ENCODE results near the gene NRG3.
A peak's percentile ranks its signal among the peaks of the same experiment; 100 is the strongest.

Gene NRG3

DNA sequence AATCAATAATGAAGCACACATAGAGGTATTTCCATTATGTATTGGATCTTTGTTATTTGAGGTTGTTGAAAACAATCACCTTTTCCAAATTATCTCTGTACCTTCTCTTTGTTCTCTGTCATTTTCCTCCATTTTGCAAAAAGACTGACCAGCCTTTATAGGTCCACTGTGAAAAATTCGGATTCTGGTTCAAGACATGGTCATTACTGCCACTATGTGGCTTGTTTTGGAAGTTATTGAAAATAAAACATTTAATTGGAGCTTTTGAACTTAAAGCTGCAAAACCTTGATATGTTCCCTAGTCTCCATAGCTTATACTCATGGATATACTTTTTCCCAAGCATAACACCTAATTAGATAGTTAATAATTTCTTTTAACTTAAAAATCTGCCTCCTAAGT is 1094.4 kb downstream of the NRG3 start:
- Histone ChIP-seq H3K27me3 (ENCODE audit: insufficient read depth, poor library complexity, severe bottlenecking) (no peaks in the 10 kb centered on the region), H3K27ac (replicated peaks) (no peak overlapping the region), H3K4me3 (replicated peaks; ENCODE audit: insufficient read depth, low read length) (no peak overlapping the region)
- DNase-seq (ENCODE audit: low read depth in 1 of 2, low spot score in 1 of 2): peak in 1 of 2 experiments; percentile 1
- no peak for TF ChIP-seq SPI1 (IDR thresholded peaks at IDR 0.05; ENCODE audit: borderline replicate concordance, low read depth)
- no peak for TF ChIP-seq POLR2AphosphoS5 (IDR thresholded peaks at IDR 0.05; ENCODE audit: low read depth)

DNA sequence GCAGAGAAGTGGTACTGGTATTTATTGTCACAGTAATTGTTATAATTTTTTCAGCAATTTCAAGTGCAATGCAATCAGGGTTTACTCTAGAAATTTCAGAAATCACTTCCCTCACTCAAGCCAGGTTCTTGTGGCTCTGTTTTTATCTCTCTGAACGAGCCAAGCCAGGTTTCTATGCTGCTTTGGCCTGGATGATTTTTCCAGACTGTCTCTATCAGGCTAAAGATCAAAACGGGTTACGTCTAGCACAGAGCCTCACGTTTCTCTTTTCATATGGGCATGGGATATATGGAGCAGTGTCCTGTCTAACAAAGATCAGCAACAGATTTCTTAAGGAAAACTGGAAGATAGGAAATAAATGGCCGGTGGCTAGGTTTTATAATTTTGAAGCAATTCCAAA is 1105.3 kb downstream of the NRG3 start:
- no peaks in the 10 kb centered on the region for H3K27me3 ChIP-seq (ENCODE audit: insufficient read depth, poor library complexity, severe bottlenecking)
- no peak for DNase-seq (ENCODE audit: low read depth in 1 of 2, low spot score in 1 of 2)
- no peak for TF ChIP-seq GABPA (IDR thresholded peaks at IDR 0.05; ENCODE audit: low read depth)
- TF ChIP-seq SPI1 (IDR thresholded peaks at IDR 0.05; ENCODE audit: borderline replicate concordance, low read depth): no peak
- TF ChIP-seq, protein P1, sequence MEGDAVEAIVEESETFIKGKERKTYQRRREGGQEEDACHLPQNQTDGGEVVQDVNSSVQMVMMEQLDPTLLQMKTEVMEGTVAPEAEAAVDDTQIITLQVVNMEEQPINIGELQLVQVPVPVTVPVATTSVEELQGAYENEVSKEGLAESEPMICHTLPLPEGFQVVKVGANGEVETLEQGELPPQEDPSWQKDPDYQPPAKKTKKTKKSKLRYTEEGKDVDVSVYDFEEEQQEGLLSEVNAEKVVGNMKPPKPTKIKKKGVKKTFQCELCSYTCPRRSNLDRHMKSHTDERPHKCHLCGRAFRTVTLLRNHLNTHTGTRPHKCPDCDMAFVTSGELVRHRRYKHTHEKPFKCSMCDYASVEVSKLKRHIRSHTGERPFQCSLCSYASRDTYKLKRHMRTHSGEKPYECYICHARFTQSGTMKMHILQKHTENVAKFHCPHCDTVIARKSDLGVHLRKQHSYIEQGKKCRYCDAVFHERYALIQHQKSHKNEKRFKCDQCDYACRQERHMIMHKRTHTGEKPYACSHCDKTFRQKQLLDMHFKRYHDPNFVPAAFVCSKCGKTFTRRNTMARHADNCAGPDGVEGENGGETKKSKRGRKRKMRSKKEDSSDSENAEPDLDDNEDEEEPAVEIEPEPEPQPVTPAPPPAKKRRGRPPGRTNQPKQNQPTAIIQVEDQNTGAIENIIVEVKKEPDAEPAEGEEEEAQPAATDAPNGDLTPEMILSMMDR (IDR thresholded peaks at IDR 0.05; ENCODE audit: insufficient read depth, low read length): no peak
- TF ChIP-seq, protein P2, sequence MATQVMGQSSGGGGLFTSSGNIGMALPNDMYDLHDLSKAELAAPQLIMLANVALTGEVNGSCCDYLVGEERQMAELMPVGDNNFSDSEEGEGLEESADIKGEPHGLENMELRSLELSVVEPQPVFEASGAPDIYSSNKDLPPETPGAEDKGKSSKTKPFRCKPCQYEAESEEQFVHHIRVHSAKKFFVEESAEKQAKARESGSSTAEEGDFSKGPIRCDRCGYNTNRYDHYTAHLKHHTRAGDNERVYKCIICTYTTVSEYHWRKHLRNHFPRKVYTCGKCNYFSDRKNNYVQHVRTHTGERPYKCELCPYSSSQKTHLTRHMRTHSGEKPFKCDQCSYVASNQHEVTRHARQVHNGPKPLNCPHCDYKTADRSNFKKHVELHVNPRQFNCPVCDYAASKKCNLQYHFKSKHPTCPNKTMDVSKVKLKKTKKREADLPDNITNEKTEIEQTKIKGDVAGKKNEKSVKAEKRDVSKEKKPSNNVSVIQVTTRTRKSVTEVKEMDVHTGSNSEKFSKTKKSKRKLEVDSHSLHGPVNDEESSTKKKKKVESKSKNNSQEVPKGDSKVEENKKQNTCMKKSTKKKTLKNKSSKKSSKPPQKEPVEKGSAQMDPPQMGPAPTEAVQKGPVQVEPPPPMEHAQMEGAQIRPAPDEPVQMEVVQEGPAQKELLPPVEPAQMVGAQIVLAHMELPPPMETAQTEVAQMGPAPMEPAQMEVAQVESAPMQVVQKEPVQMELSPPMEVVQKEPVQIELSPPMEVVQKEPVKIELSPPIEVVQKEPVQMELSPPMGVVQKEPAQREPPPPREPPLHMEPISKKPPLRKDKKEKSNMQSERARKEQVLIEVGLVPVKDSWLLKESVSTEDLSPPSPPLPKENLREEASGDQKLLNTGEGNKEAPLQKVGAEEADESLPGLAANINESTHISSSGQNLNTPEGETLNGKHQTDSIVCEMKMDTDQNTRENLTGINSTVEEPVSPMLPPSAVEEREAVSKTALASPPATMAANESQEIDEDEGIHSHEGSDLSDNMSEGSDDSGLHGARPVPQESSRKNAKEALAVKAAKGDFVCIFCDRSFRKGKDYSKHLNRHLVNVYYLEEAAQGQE (IDR thresholded peaks at IDR 0.05; ENCODE audit: insufficient replicate concordance, low read depth): no peak
- TF ChIP-seq POLR2AphosphoS5 (IDR thresholded peaks at IDR 0.05; ENCODE audit: low read depth): no peak
- H3K27ac ChIP-seq (replicated peaks): no peak overlapping the region
- H3K4me3 ChIP-seq (replicated peaks; ENCODE audit: insufficient read depth, low read length): no peak overlapping the region

DNA sequence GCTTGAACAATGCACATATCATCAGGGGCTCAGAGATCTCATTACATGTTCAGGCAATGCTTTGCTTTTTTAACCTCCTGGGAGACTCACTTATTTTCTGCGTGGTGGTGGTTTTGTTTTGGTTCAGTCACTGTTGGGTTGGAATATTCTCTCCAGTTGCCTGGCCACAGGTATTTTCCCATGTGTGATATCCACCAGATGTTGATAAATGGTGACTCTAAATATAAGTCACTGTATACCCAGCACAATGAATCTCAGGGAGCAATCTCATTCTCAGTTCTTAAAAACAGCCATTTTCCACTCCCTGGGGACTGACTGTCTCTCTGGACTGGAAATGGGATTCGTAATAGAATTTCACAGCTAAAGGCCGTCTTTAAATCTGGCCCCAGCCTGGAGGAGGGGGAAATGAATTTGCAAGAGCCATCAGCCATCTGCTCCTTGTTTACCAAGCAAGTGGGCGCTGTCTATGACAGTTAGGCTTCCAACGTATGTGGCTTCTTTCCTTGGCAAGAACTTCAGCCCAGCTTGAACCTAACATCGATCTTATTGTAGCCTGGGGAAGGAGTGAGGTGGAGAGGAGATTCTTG is 1106.2 kb downstream of the NRG3 start:
- TF ChIP-seq GABPA (IDR thresholded peaks at IDR 0.05; ENCODE audit: low read depth) (no peak), SPI1 (IDR thresholded peaks at IDR 0.05; ENCODE audit: borderline replicate concordance, low read depth) (no peak), POLR2AphosphoS5 (IDR thresholded peaks at IDR 0.05; ENCODE audit: low read depth) (no peak)
- TF ChIP-seq, protein P1 (IDR thresholded peaks at IDR 0.05; ENCODE audit: insufficient read depth, low read length): no peak
- TF ChIP-seq, protein P2 (IDR thresholded peaks at IDR 0.05; ENCODE audit: insufficient replicate concordance, low read depth): no peak
- H3K27ac ChIP-seq (replicated peaks): no peak overlapping the region

DNA sequence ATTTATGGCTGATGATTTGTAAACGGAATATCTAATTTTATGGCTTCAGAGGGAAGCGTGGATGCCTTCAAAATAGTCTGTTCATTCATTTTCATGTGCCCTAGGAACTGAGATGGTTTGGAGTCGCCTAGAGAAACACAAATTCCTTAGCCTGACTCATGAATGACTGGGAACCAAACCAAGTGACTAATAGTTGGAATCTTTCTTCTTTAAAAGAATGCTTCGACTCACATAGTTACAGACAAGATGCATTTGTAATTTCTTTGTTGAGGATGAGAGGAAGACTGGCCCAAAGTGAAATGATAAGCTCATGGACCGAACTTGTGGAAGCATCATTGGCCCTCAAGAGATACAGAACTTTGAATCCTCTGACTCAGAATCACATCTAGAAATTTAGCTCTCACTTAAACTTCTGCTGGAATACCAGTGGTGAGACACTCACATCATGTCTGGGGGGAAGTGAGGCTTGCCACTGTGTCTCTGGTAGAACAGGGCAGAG is 1107.2 kb downstream of the NRG3 start:
- DNase-seq (ENCODE audit: low read depth in 1 of 2, low spot score in 1 of 2): no peak
- Histone ChIP-seq H3K4me3 (replicated peaks; ENCODE audit: insufficient read depth, low read length) (no peak overlapping the region), H3K27ac (replicated peaks) (no peak overlapping the region), H3K27me3 (ENCODE audit: insufficient read depth, poor library complexity, severe bottlenecking) (no peaks in the 10 kb centered on the region)
- TF ChIP-seq SPI1 (IDR thresholded peaks at IDR 0.05; ENCODE audit: borderline replicate concordance, low read depth) (no peak), GABPA (IDR thresholded peaks at IDR 0.05; ENCODE audit: low read depth) (no peak), POLR2AphosphoS5 (IDR thresholded peaks at IDR 0.05; ENCODE audit: low read depth) (no peak)
- TF ChIP-seq, protein P2 (IDR thresholded peaks at IDR 0.05; ENCODE audit: insufficient replicate concordance, low read depth): no peak
- TF ChIP-seq, protein P1 (IDR thresholded peaks at IDR 0.05; ENCODE audit: insufficient read depth, low read length): no peak

More for the DNA sequence above, 1106.2 kb downstream of the NRG3 start:
- Histone ChIP-seq H3K27me3 (ENCODE audit: insufficient read depth, poor library complexity, severe bottlenecking) (no peaks in the 10 kb centered on the region), H3K4me3 (replicated peaks; ENCODE audit: insufficient read depth, low read length) (no peak overlapping the region)
- no peak for DNase-seq (ENCODE audit: low read depth in 1 of 2, low spot score in 1 of 2)
